GM03348 (cell line): ENCODE results near the gene PLA2G6.
A peak's percentile ranks its signal among the peaks of the same experiment; 100 is the strongest.
"Not testable (repeated sequence)": the region's sequence is repeated elsewhere in the genome, so short reads cannot be mapped to it uniquely, and the experiment has no call there.

Source experiments
- DNase-seq: peaks from one replicate; pipeline ENCODE4 v3.0.0; 2012; ENCODE audit warnings: low spot score

The PLA2G6 gene

GRCh38 chr22:38191731-38192474, 10.3 kb upstream of the PLA2G6 start:
- no peak for DNase-seq

- DNase-seq: no peak
Observed at GRCh38 chr22:38191055-38191454, 9.4 kb upstream of the PLA2G6 start.

- DNase-seq: no peak
Observed at GRCh38 chr22:38190581-38190980, 9.0 kb upstream of the PLA2G6 start.

GRCh38 chr22:38189104-38189503, 7.5 kb upstream of the PLA2G6 start:
- DNase-seq: no peak

GRCh38 chr22:38187413-38188212, 6.0 kb upstream of the PLA2G6 start:
- DNase-seq: no peak

GRCh38 chr22:38186429-38186828, 4.8 kb upstream of the PLA2G6 start:
- DNase-seq: no peak

GRCh38 chr22:38184788-38185187, 3.2 kb upstream of the PLA2G6 start:
- no peak for DNase-seq

- no peak for DNase-seq
Observed at GRCh38 chr22:38180841-38181452, 683 bp downstream of the PLA2G6 start.

GRCh38 chr22:38178605-38178937, 3.1 kb downstream of the PLA2G6 start:
- DNase-seq: not testable (repeated sequence)

- DNase-seq: peak; percentile 84
Observed at GRCh38 chr22:38177926-38178604, 3.6 kb downstream of the PLA2G6 start.

GRCh38 chr22:38177571-38177925, 4.1 kb downstream of the PLA2G6 start:
- DNase-seq: not testable (repeated sequence)

GRCh38 chr22:38177044-38177443, 4.6 kb downstream of the PLA2G6 start:
- no peak for DNase-seq

GRCh38 chr22:38176170-38176741, 5.4 kb downstream of the PLA2G6 start:
- peak; percentile 43 for DNase-seq

GRCh38 chr22:38175206-38176118, 6.2 kb downstream of the PLA2G6 start:
- no peak for DNase-seq

- DNase-seq: no peak
Observed at GRCh38 chr22:38174626-38175025, 7.0 kb downstream of the PLA2G6 start.

GRCh38 chr22:38173641-38173906, 8.1 kb downstream of the PLA2G6 start:
- DNase-seq: no peak

GRCh38 chr22:38172832-38173640, 8.6 kb downstream of the PLA2G6 start:
- DNase-seq: no peak

GRCh38 chr22:38171927-38172831, 9.5 kb downstream of the PLA2G6 start:
- DNase-seq: no peak

- no peak for DNase-seq
Observed at GRCh38 chr22:38170469-38170868, 11.2 kb downstream of the PLA2G6 start.

GRCh38 chr22:38169116-38169515, 12.5 kb downstream of the PLA2G6 start:
- DNase-seq: no peak
